Endothelial cell of umbilical vein (primary cell): ENCODE data around the gene SLC22A6. TPM values are rescaled to one million over a fixed set of nuclear protein-coding genes. Genes with fewer than 3 reads are reported as not detected.

Experiments
- BruUV-seq: library from RNA; stranded (reverse); fragments of 400-500 nt; replicated peaks from 2 replicates; lab custom pipeline; 2021; lab: Mats Ljungman, UMichigan
- CTCF ChIA-PET: fragments of 300-600, 350-600 bp; sonication (Branson Sonifier 250); formaldehyde crosslinking; loops from one replicate; lab custom pipeline; 2021; ENCODE audit warnings: antibody characterized with exemption, inconsistent platforms; lab: Charles Lee
- POLR2A ChIA-PET: fragments of 300-600, 350-600 bp; sonication (Branson Sonifier 250); formaldehyde crosslinking; loops from one replicate; lab custom pipeline; 2021; ENCODE audit warnings: antibody characterized with exemption, inconsistent platforms; lab: Charles Lee
- DNase-seq: peaks from one replicate; pipeline ENCODE4 v3.0.0-alpha.2; 2011; ENCODE audit warnings: low read depth, low spot score
- FAIRE-seq: peaks from 2 replicates; lab custom pipeline; 2011; peaks lifted over from hg19 to GRCh38; lab: Jason Lieb, UNC
- H2AFZ ChIP-seq: 2 replicates; pipeline ENCODE4 v1.6.0; 2012; ENCODE audit warnings: low read depth, low read length, control low read depth, inconsistent platforms
- H3K27ac ChIP-seq: 2 replicates; pipeline ENCODE4 v1.5.1; 2011; ENCODE audit warnings: low read depth, mild to moderate bottlenecking, control low read depth, low read length, moderate library complexity; ENCODE audit not compliant: insufficient read depth
- H3K27me3 ChIP-seq, 2 experiments: 2 replicates each; pipeline versions ENCODE4 v1.6.0 to v1.6.1; 2011; ENCODE audit warnings: low read length in 2 of 2, mixed read lengths in 1 of 2; ENCODE audit not compliant: control insufficient read depth in 2 of 2, insufficient read depth in 2 of 2
- H3K36me3 ChIP-seq, 2 experiments: 2 replicates in 1 of 2; 3 replicates in 1 of 2; pipeline ENCODE4 v1.5.1; 2011; ENCODE audit warnings: low read length in 2 of 2, mild to moderate bottlenecking in 1 of 2, moderate library complexity in 1 of 2; ENCODE audit not compliant: control insufficient read depth in 2 of 2, insufficient read depth in 2 of 2; ENCODE audit errors: extremely low read depth in 1 of 2
- H3K4me1 ChIP-seq: 3 replicates; pipeline ENCODE4 v1.5.1; 2011; ENCODE audit warnings: mild to moderate bottlenecking, low read length; ENCODE audit not compliant: control insufficient read depth, insufficient read depth; ENCODE audit errors: extremely low read depth
- H3K4me2 ChIP-seq: 2 replicates; pipeline ENCODE4 v1.6.1; 2011; ENCODE audit warnings: low read length, control low read depth, mixed read lengths; ENCODE audit not compliant: insufficient read depth
- H3K4me3 ChIP-seq, 3 experiments: fragments of 200-600 bp in 1 of 3; sonication (generic), shearing (Covaris generic) in 1 of 3; replicated peaks in 1 of 3; 2 replicates each; pipeline ENCODE4 v1.5.1; 2011 to 2016; ENCODE audit warnings: control low read depth in 3 of 3, low read length in 3 of 3, mild to moderate bottlenecking in 2 of 3, inconsistent platforms in 1 of 3, low read depth in 1 of 3, moderate library complexity in 1 of 3; ENCODE audit not compliant: insufficient read depth in 1 of 3
- H3K79me2 ChIP-seq: 2 replicates; pipeline ENCODE4 v1.6.0; 2012; ENCODE audit warnings: low read length, inconsistent platforms; ENCODE audit not compliant: control insufficient read depth, insufficient read depth
- H3K9ac ChIP-seq: replicated peaks from 2 replicates; pipeline ENCODE3; 2011; ENCODE audit warnings: low read length, control low read depth; ENCODE audit not compliant: insufficient read depth; ENCODE audit errors: extremely low read depth
- H3K9me1 ChIP-seq: replicated peaks from 3 replicates; pipeline ENCODE4 v1.6.0; 2011; ENCODE audit warnings: mild to moderate bottlenecking, low read length; ENCODE audit not compliant: control insufficient read depth, insufficient read depth; ENCODE audit errors: extremely low read depth
- H3K9me3 ChIP-seq: replicated peaks from 2 replicates; pipeline ENCODE4 v1.5.1; 2012; ENCODE audit warnings: low read length, inconsistent platforms; ENCODE audit not compliant: control insufficient read depth, insufficient read depth
- H4K20me1 ChIP-seq: replicated peaks from 2 replicates; pipeline ENCODE3; 2011; ENCODE audit warnings: mild to moderate bottlenecking, low read length; ENCODE audit not compliant: control insufficient read depth, insufficient read depth; ENCODE audit errors: extremely low read depth
- EZH2 ChIP-seq: IDR thresholded peaks from 2 replicates; pipeline ENCODE4 v1.6.1; 2012; ENCODE audit warnings: borderline replicate concordance, low read depth, mild to moderate bottlenecking, moderate library complexity, low read length, inconsistent platforms; ENCODE audit not compliant: severe bottlenecking
- FOS ChIP-seq: IDR thresholded peaks from 2 replicates; pipeline ENCODE4 v1.6.1; 2011; ENCODE audit warnings: mild to moderate bottlenecking, low read length, moderate library complexity, borderline replicate concordance; ENCODE audit not compliant: insufficient read depth
- GATA2 ChIP-seq: IDR thresholded peaks from 2 replicates; pipeline ENCODE4 v1.7.0; 2011; ENCODE audit warnings: low read depth, mild to moderate bottlenecking, moderate library complexity, mixed read lengths, low read length; ENCODE audit not compliant: insufficient read length, insufficient read depth
- JUN ChIP-seq: IDR thresholded peaks from 2 replicates; pipeline ENCODE4 v1.6.1; 2011; ENCODE audit warnings: borderline replicate concordance, low read depth; ENCODE audit not compliant: insufficient read length, insufficient read depth
- MYC ChIP-seq: IDR thresholded peaks from one replicate; pipeline ENCODE4 v1.6.1; 2011; ENCODE audit warnings: mild to moderate bottlenecking, low read depth, low read length
- POLR2A ChIP-seq: IDR thresholded peaks from 2 replicates; pipeline ENCODE4 v1.6.1; 2012; ENCODE audit warnings: low read depth, mild to moderate bottlenecking, control low read depth, low read length
- POLR2AphosphoS5 ChIP-seq: IDR thresholded peaks from 2 replicates; pipeline ENCODE4 v1.6.1; 2012; ENCODE audit warnings: low read depth, mild to moderate bottlenecking, control low read depth, low read length, moderate library complexity; ENCODE audit not compliant: insufficient read depth
- dilution Hi-C: fragments of 300-500 bp; cut with MboI; formaldehyde crosslinking; loops from one replicate; pipeline ENCODE4 v1.15.0; 2019; ENCODE audit warnings: low sequenced_read_pairs; ENCODE audit not compliant: extremely low pct_ligation_motif_present
- intact Hi-C: fragments of 100-400 bp; cut with micrococcal nuclease; formaldehyde crosslinking; loops from one replicate; pipeline ENCODE4 v1.10.0; 2022
- polyA plus RNA-seq, 4 experiments: library from polyadenylated mRNA; depleted of rRNA in 3 of 4; stranded (reverse) in 3 of 4; unstranded in 1 of 4; fragments of >200 nt; gene quantifications; 2 replicates each; pipeline versions ENCODE4 v1.2.1 to v1.2.3, GENCODE V29; 2011 to 2012; ENCODE audit warnings: missing spikeins in 1 of 4
- total RNA-seq: library from RNA; stranded (reverse); gene quantifications from 2 replicates; pipeline ENCODE4 v1.2.3, GENCODE V29; 2021
- TF ChIP-seq, protein P1 (sequence below), 2 donors: IDR thresholded peaks; 1 replicate in 1 of 2; 2 replicates in 1 of 2; pipeline ENCODE4 v1.5.1; 2011; ENCODE audit warnings: low read length in 2 of 2, mild to moderate bottlenecking in 2 of 2, moderate library complexity in 2 of 2, control low read depth in 1 of 2, inconsistent platforms in 1 of 2, low read depth in 1 of 2; ENCODE audit not compliant: insufficient read depth in 1 of 2; ENCODE audit errors: extremely low read depth in 1 of 2
- TF ChIP-seq, protein P2 (sequence below): IDR thresholded peaks from 2 replicates; pipeline ENCODE4 v1.6.1; 2011; ENCODE audit not compliant: insufficient read depth, insufficient read length

SLC22A6 gene
- total and polyA plus RNA-seq, 2 donors (not counting 3 experiments of a cell fraction or from before 2014, with no cell fraction given) = not detected

DNA sequence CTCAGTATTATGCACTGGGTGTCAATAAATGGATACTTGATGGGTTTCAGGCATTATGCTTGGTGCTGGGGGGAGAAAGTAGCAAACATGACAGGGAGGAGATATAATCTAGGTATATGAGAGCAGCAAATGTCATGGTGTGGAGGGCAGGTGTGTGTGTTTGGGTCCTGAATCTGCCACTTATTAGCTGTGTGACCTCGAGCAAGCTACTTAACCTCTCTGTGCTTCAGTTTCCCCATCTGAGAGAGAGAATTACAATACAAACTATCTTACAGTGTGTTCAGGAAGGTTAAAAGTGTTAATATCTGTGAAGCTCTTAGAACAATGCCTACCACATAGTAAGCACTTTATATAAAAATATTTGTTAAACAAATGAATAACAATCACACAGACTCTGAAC lies 28.1 kb upstream of the SLC22A6 start:
- TF ChIP-seq FOS (no peak), POLR2AphosphoS5 (no peak), POLR2A (no peak)
- FAIRE-seq (no peak), DNase-seq (no peak)
- no peaks in the 10 kb centered on the region for H3K36me3 ChIP-seq
- no peak overlapping the region for H3K4me2 ChIP-seq
- H3K79me2 ChIP-seq = no peaks in the 10 kb centered on the region
- dilution Hi-C loops (no loop called here), intact Hi-C loops (no loop called here)
- peaks cover 3% of the 10 kb centered on the region in 2 experiments for H3K27me3 ChIP-seq
- CTCF ChIA-PET = interaction anchor here (0.6 to 2.0 kb wide), 3 partner anchors 37 to 104 kb away, joined by 3 to 6 read pairs (median 5); no protein-coding TSS in a partner anchor
- H3K9me3 ChIP-seq = no peaks in the 10 kb centered on the region
- H2AFZ ChIP-seq = no peak overlapping the region
- POLR2A ChIA-PET = no interaction called here
- H3K27ac ChIP-seq = no peak overlapping the region
- no peaks in the 10 kb centered on the region for H4K20me1 ChIP-seq
- H3K9me1 ChIP-seq = no peaks in the 10 kb centered on the region
- BruUV-seq = no TSS peak
- H3K9ac ChIP-seq = no peak overlapping the region
- no peak overlapping the region for H3K4me3 ChIP-seq
- peaks cover 7% of the 10 kb centered on the region for H3K4me1 ChIP-seq

DNA sequence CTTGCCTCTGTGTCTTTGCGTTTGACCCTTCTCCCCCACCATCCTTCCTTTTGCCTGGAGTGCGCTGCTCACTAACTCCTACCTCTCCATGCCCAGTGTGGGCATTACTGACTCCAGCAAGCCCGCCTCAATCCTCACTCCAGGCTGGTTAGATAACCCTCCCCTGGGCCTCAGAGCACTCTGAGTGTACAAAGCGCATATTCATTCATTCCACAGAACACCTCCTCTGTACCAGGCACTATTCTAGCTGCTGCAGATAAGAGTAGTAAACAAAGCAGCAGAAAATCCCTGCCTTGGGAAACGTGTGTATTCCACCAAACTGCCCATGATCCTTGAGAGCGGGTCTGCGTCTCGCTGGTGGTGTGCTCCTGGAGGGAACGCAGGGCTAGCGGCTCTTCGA lies 27.7 kb upstream of the SLC22A6 start:
- no peaks in the 10 kb centered on the region for H3K79me2 ChIP-seq
- peaks cover 3% of the 10 kb centered on the region in 2 experiments for H3K27me3 ChIP-seq
- POLR2A ChIA-PET = no interaction called here
- dilution Hi-C loops = no loop called here
- no peak overlapping the region for H3K4me3 ChIP-seq
- no peaks in the 10 kb centered on the region for H3K9me3 ChIP-seq
- no peak overlapping the region for H3K4me2 ChIP-seq
- no TSS peak for BruUV-seq
- H3K27ac ChIP-seq = no peak overlapping the region
- no peaks in the 10 kb centered on the region for H3K9me1 ChIP-seq
- H3K4me1 ChIP-seq = peaks cover 3% of the 10 kb centered on the region
- H4K20me1 ChIP-seq = no peaks in the 10 kb centered on the region
- intact Hi-C loops = no loop called here
- DNase-seq = no peak
- no peak for FAIRE-seq
- no peaks in the 10 kb centered on the region for H3K36me3 ChIP-seq
- TF ChIP-seq FOS (no peak), EZH2 (no peak), MYC (no peak), POLR2A (no peak), JUN (no peak), GATA2 (no peak), POLR2AphosphoS5 (no peak)
- TF ChIP-seq, protein P1, sequence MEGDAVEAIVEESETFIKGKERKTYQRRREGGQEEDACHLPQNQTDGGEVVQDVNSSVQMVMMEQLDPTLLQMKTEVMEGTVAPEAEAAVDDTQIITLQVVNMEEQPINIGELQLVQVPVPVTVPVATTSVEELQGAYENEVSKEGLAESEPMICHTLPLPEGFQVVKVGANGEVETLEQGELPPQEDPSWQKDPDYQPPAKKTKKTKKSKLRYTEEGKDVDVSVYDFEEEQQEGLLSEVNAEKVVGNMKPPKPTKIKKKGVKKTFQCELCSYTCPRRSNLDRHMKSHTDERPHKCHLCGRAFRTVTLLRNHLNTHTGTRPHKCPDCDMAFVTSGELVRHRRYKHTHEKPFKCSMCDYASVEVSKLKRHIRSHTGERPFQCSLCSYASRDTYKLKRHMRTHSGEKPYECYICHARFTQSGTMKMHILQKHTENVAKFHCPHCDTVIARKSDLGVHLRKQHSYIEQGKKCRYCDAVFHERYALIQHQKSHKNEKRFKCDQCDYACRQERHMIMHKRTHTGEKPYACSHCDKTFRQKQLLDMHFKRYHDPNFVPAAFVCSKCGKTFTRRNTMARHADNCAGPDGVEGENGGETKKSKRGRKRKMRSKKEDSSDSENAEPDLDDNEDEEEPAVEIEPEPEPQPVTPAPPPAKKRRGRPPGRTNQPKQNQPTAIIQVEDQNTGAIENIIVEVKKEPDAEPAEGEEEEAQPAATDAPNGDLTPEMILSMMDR (IDR thresholded peaks at IDR 0.05; ENCODE audit: extremely low read depth in 1 of 2, insufficient read depth in 1 of 2, low read depth in 1 of 2, low read length in 2 of 2) = no peak
- TF ChIP-seq, protein P2, sequence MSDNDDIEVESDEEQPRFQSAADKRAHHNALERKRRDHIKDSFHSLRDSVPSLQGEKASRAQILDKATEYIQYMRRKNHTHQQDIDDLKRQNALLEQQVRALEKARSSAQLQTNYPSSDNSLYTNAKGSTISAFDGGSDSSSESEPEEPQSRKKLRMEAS = no peak
- H2AFZ ChIP-seq = no peak overlapping the region
- no peak overlapping the region for H3K9ac ChIP-seq
- CTCF ChIA-PET = interaction anchor here (0.6 to 2.0 kb wide), 3 partner anchors 37 to 104 kb away, joined by 3 to 6 read pairs (median 5); no protein-coding TSS in a partner anchor
